B cell (primary cell): Measurements from ENCODE around the gene OR6S1. TPM values are rescaled to one million over a fixed set of nuclear protein-coding genes. Genes with fewer than 3 reads are reported as not detected.

Source experiments
- ATAC-seq: fragments of 200-7000 bp; cut with Tn5 transposase; one replicate; pipeline ENCODE4 v1.10.0; 2021; ENCODE audit warnings: low read depth, mild to moderate bottlenecking, moderate number of reproducible peaks, moderate library complexity
- CTCF ChIA-PET: fragments of 350-600 bp; sonication (Branson Sonifier 250); formaldehyde crosslinking; loops from one replicate; lab custom pipeline; 2021; ENCODE audit warnings: antibody characterized with exemption, inconsistent platforms; lab: Charles Lee
- POLR2A ChIA-PET: fragments of 350-600 bp; sonication (Branson Sonifier 250); formaldehyde crosslinking; loops from one replicate; lab custom pipeline; 2021; ENCODE audit warnings: antibody characterized with exemption; lab: Charles Lee
- DNase-seq: peaks from one replicate; pipeline ENCODE4 v3.0.0; 2013
- H2AFZ ChIP-seq: 2 replicates; pipeline ENCODE4 v1.6.1; 2012; ENCODE audit warnings: mild to moderate bottlenecking, low read depth, low read length; ENCODE audit not compliant: insufficient read depth, poor library complexity, severe bottlenecking
- H3K27ac ChIP-seq, 2 donors: 1 replicate in 1 of 2; 2 replicates in 1 of 2; pipeline ENCODE4 v1.5.1; 2012 to 2013; ENCODE audit warnings: low read length in 2 of 2, mild to moderate bottlenecking in 2 of 2, moderate library complexity in 1 of 2
- H3K27me3 ChIP-seq, 4 experiments: fragments of 200-600 bp in 1 of 4; sonication (generic) in 1 of 4; replicated peaks in 1 of 4; 1 replicate in 2 of 4; 2 replicates in 2 of 4; pipeline versions ENCODE4 v1.6.1 to v1.7.0; 2013 to 2016; ENCODE audit warnings: low read length in 3 of 4, mild to moderate bottlenecking in 2 of 4, mixed read lengths in 1 of 4, moderate library complexity in 1 of 4; ENCODE audit not compliant: insufficient read depth in 4 of 4, control insufficient read depth in 3 of 4; ENCODE audit errors: control extremely low read depth in 1 of 4
- H3K36me3 ChIP-seq, 2 experiments: replicated peaks in 1 of 2; 1 replicate in 1 of 2; 2 replicates in 1 of 2; pipeline versions ENCODE4 v1.6.1 to v1.7.1; 2013; ENCODE audit warnings: low read length in 1 of 2; ENCODE audit not compliant: insufficient read depth in 2 of 2, control insufficient read depth in 1 of 2; ENCODE audit errors: control extremely low read depth in 1 of 2, extremely low read depth in 1 of 2
- H3K4me1 ChIP-seq, 2 donors: fragments of 200-600 bp in 1 of 2; sonication (generic) in 1 of 2; 1 replicate in 1 of 2; 2 replicates in 1 of 2; pipeline versions ENCODE4 v1.5.1 to v1.6.1; 2013 to 2017; ENCODE audit warnings: low read length in 2 of 2; ENCODE audit not compliant: control insufficient read depth in 2 of 2, insufficient read depth in 2 of 2
- H3K4me2 ChIP-seq: replicated peaks from 2 replicates; pipeline ENCODE3; 2012; ENCODE audit warnings: mild to moderate bottlenecking, low read depth, low read length; ENCODE audit not compliant: poor library complexity, severe bottlenecking
- H3K4me3 ChIP-seq, 5 experiments: fragments of 200-600 bp in 1 of 5; sonication (generic) in 1 of 5; 1 replicate in 3 of 5; 2 replicates in 2 of 5; pipeline versions ENCODE4 v1.5.1 to v1.7.0; 2011 to 2016; ENCODE audit warnings: low read length in 4 of 5, mild to moderate bottlenecking in 4 of 5, low read depth in 2 of 5, control low read depth in 1 of 5, moderate library complexity in 1 of 5; ENCODE audit not compliant: insufficient read depth in 1 of 5; ENCODE audit errors: control extremely low read depth in 1 of 5, extremely low read depth in 1 of 5
- H3K79me2 ChIP-seq: fragments of 200-600 bp; sonication (generic); one replicate; pipeline ENCODE4 v1.6.0; 2016; ENCODE audit warnings: low read length; ENCODE audit not compliant: control insufficient read depth, insufficient read depth
- H3K9ac ChIP-seq: fragments of 200-600 bp; sonication (generic); 2 replicates; pipeline ENCODE4 v1.6.1; 2017; ENCODE audit warnings: mild to moderate bottlenecking, low read length, moderate library complexity
- H3K9me3 ChIP-seq, 3 donors: one replicate each; pipeline versions ENCODE4 v1.6.1 to v1.7.1; 2013; ENCODE audit warnings: low read length in 2 of 3; ENCODE audit not compliant: control insufficient read depth in 2 of 3, insufficient read depth in 1 of 3; ENCODE audit errors: control extremely low read depth in 1 of 3
- H4K20me1 ChIP-seq: 2 replicates; pipeline ENCODE4 v1.6.0; 2012; ENCODE audit warnings: mild to moderate bottlenecking, low read length; ENCODE audit not compliant: insufficient read depth, control insufficient read depth, poor library complexity, severe bottlenecking
- H3K27ac Mint-ChIP-seq: one replicate; pipeline ENCODE4 v1.8.0; 2021; ENCODE audit warnings: mixed read lengths
- H3K27me3 Mint-ChIP-seq: one replicate; pipeline ENCODE4 v1.8.0; 2021; ENCODE audit warnings: mixed read lengths
- H3K4me1 Mint-ChIP-seq: one replicate; pipeline ENCODE4 v1.8.0; 2021; ENCODE audit warnings: mixed read lengths
- H3K4me3 Mint-ChIP-seq: one replicate; pipeline ENCODE4 v1.8.0; 2021; ENCODE audit warnings: mixed read lengths
- H3K9me3 Mint-ChIP-seq: one replicate; pipeline ENCODE4 v1.8.0; 2022; ENCODE audit warnings: mixed read lengths; ENCODE audit not compliant: insufficient read depth
- EZH2 ChIP-seq: IDR thresholded peaks from 2 replicates; pipeline ENCODE4 v1.6.1; 2012; ENCODE audit warnings: borderline replicate concordance, low read depth, mild to moderate bottlenecking, moderate library complexity, low read length; ENCODE audit not compliant: insufficient read depth, poor library complexity, severe bottlenecking
- WGBS: methylation state at CpG from one replicate; pipeline ENCODE4 v1.1.5; 2013; ENCODE audit warnings: missing lambda C conversion rate; ENCODE audit not compliant: insufficient coverage; 5-methylcytosine and 5-hydroxymethylcytosine counted together
- intact Hi-C: fragments of 100-400 bp; cut with micrococcal nuclease; formaldehyde crosslinking; loops from one replicate; pipeline ENCODE4 v1.10.0; 2022
- polyA plus RNA-seq: library from polyadenylated mRNA; depleted of rRNA; stranded (reverse); fragments of >200 nt; gene quantifications from 2 replicates; pipeline ENCODE4 v1.2.3, GENCODE V29; 2012
- total RNA-seq, 2 donors: library from RNA; stranded (reverse); fragments of 120-200 nt in 1 of 2; gene quantifications; 1 replicate in 1 of 2; 2 replicates in 1 of 2; pipeline versions ENCODE4 v1.2.3 to v1.2.4, GENCODE V29; 2013 to 2022
- TF ChIP-seq, protein P1 (sequence below): fragments of 200-600 bp; IDR thresholded peaks from one replicate; pipeline ENCODE4 v1.8.0; 2022; ENCODE audit warnings: antibody characterized with exemption, mild to moderate bottlenecking

OR6S1 gene
- total and polyA plus RNA-seq, 2 donors (not counting 1 experiment from before 2014, with no cell fraction given), result 0.16 TPM; not detected in 1

DNA sequence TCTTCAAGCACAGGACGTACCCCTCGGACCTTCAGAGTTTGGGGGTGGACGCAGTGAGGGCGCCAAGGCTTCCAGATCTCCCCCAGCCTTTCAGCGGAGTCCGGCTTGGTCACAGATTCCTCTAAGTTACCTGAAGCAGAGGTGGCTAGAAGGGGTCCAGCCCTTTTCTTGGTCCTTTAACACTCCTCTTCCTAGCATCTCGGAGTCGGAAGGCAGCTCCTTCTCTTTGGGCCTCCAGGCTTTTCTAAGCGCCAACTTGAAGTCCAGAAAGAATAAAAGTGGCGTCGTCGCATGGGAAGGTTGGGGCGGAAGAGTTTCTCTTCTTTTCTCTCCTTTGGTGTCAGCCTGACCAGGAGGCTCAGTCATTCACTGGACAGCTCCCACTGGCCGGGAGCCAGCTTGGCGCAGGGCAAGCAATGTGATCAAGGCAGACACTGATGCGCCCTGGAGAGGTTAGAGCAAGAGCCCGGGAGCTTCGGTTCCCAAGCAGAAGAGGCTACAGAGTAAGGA is 9.6 kb downstream of the OR6S1 start:
- Histone ChIP-seq H3K4me3 (peak overlapping the region in 4 of 5 experiments; percentile 33 to 65 (median 50)), H3K4me1 (peaks cover 35 to 38% of the 10 kb centered on the region in 2 donors), H2AFZ (peak overlapping the region; percentile 59), H3K9ac (peak overlapping the region; percentile 65), H3K36me3 (no peaks in the 10 kb centered on the region), H4K20me1 (no peaks in the 10 kb centered on the region), H3K4me2 (peak overlapping the region; percentile 88), H3K27me3 (peaks cover 0 to 38% (median 13%) of the 10 kb centered on the region in 4 experiments), H3K27ac (no peak overlapping the region), H3K79me2 (no peaks in the 10 kb centered on the region), H3K9me3 (peaks cover 3 to 15% (median 5%) of the 10 kb centered on the region in 3 donors)
- intact Hi-C loops, result loop anchor here (1.0 to 5.0 kb wide), 4 partner anchors 10 to 53 kb away; partner anchors contain the start of gene RNASE4
- Mint-ChIP-seq H3K4me1 (peaks cover 50% of the 10 kb centered on the region), H3K27me3 (peaks cover 40% of the 10 kb centered on the region), H3K4me3 (peak overlapping the region; percentile 86), H3K27ac (peak overlapping the region; percentile 57), H3K9me3 (peaks cover 2% of the 10 kb centered on the region)
- ATAC-seq, result no peak
- 0% methylated on average over 9 of the region's 18 CpGs for WGBS
- no peak for TF ChIP-seq EZH2
- TF ChIP-seq, protein P1, sequence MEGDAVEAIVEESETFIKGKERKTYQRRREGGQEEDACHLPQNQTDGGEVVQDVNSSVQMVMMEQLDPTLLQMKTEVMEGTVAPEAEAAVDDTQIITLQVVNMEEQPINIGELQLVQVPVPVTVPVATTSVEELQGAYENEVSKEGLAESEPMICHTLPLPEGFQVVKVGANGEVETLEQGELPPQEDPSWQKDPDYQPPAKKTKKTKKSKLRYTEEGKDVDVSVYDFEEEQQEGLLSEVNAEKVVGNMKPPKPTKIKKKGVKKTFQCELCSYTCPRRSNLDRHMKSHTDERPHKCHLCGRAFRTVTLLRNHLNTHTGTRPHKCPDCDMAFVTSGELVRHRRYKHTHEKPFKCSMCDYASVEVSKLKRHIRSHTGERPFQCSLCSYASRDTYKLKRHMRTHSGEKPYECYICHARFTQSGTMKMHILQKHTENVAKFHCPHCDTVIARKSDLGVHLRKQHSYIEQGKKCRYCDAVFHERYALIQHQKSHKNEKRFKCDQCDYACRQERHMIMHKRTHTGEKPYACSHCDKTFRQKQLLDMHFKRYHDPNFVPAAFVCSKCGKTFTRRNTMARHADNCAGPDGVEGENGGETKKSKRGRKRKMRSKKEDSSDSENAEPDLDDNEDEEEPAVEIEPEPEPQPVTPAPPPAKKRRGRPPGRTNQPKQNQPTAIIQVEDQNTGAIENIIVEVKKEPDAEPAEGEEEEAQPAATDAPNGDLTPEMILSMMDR, result no peak
- ChIA-PET POLR2A (interaction anchor here (1.7 kb wide), 1 partner anchor 19 kb away, joined by 7 read pairs; no protein-coding TSS in a partner anchor), CTCF (interaction anchor here (1.0 to 3.1 kb wide), 7 partner anchors 19 to 304 kb away, joined by 3 to 21 read pairs (median 6); no protein-coding TSS in a partner anchor)
- DNase-seq, result peak; percentile 37
